HL-60 (cell line): ENCODE results near the gene JARID2.

Experiments used
- DNase-seq, 2 experiments: peaks; one replicate each; pipeline ENCODE4 v3.0.0-alpha.2; 2010 to 2020; ENCODE audit warnings: low read depth in 1 of 2, low spot score in 1 of 2
- H3K27ac ChIP-seq: fragments of 250-450 bp; sonication (Bioruptor Pico); replicated peaks from 2 replicates; pipeline ENCODE4 v1.5.1; 2020; ENCODE audit warnings: mild to moderate bottlenecking, moderate library complexity
- H3K27me3 ChIP-seq: fragments of 250-450 bp; sonication (Bioruptor Pico); 2 replicates; pipeline ENCODE4 v1.5.1; 2021; ENCODE audit warnings: mild to moderate bottlenecking, moderate library complexity; ENCODE audit not compliant: insufficient read depth, poor library complexity, severe bottlenecking
- H3K4me3 ChIP-seq: replicated peaks from 2 replicates; pipeline ENCODE4 v1.5.1; 2011; ENCODE audit warnings: mild to moderate bottlenecking, control low read depth, low read length; ENCODE audit not compliant: insufficient read depth
- GABPA ChIP-seq: IDR thresholded peaks from 2 replicates; pipeline ENCODE4 v1.6.1; 2012; ENCODE audit warnings: low read depth
- POLR2AphosphoS5 ChIP-seq: IDR thresholded peaks from 2 replicates; pipeline ENCODE4 v1.6.1; 2012; ENCODE audit warnings: low read depth
- REST ChIP-seq: IDR thresholded peaks from 2 replicates; pipeline ENCODE4 v1.6.1; 2012; ENCODE audit warnings: low read depth; ENCODE audit not compliant: insufficient replicate concordance
- SPI1 ChIP-seq: IDR thresholded peaks from 2 replicates; pipeline ENCODE4 v1.6.1; 2012; ENCODE audit warnings: low read depth, mild to moderate bottlenecking, borderline replicate concordance
- TF ChIP-seq, protein P1 (sequence below): IDR thresholded peaks from one replicate; pipeline ENCODE4 v1.5.1; 2011; ENCODE audit warnings: low read length, control low read depth, inconsistent platforms; ENCODE audit not compliant: insufficient read depth

JARID2 gene

GRCh38 chr6:15280961-15281360 lies 35.1 kb downstream of the JARID2 start:
- Histone ChIP-seq H3K27me3 (no peaks in the 10 kb centered on the region), H3K4me3 (no peak overlapping the region), H3K27ac (no peak overlapping the region)
- no peak for TF ChIP-seq REST
- TF ChIP-seq POLR2AphosphoS5: no peak
- TF ChIP-seq GABPA: no peak
- no peak for TF ChIP-seq SPI1
- TF ChIP-seq, protein P1, sequence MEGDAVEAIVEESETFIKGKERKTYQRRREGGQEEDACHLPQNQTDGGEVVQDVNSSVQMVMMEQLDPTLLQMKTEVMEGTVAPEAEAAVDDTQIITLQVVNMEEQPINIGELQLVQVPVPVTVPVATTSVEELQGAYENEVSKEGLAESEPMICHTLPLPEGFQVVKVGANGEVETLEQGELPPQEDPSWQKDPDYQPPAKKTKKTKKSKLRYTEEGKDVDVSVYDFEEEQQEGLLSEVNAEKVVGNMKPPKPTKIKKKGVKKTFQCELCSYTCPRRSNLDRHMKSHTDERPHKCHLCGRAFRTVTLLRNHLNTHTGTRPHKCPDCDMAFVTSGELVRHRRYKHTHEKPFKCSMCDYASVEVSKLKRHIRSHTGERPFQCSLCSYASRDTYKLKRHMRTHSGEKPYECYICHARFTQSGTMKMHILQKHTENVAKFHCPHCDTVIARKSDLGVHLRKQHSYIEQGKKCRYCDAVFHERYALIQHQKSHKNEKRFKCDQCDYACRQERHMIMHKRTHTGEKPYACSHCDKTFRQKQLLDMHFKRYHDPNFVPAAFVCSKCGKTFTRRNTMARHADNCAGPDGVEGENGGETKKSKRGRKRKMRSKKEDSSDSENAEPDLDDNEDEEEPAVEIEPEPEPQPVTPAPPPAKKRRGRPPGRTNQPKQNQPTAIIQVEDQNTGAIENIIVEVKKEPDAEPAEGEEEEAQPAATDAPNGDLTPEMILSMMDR: no peak
- DNase-seq: no peak

- no peak for DNase-seq
- no peaks in the 10 kb centered on the region for H3K27me3 ChIP-seq
- no peak overlapping the region for H3K4me3 ChIP-seq
- TF ChIP-seq POLR2AphosphoS5 (no peak), SPI1 (no peak)
- TF ChIP-seq, protein P1: no peak
- H3K27ac ChIP-seq: no peak overlapping the region; the same call in 1 of the 2 replicates
These were observed 36.5 kb downstream of the JARID2 start for GRCh38 chr6:15282334-15282733.

- TF ChIP-seq, protein P1: no peak
- TF ChIP-seq SPI1 (no peak), GABPA (no peak), POLR2AphosphoS5 (no peak), REST (no peak)
- H3K4me3 ChIP-seq: no peak overlapping the region
- H3K27me3 ChIP-seq: no peaks in the 10 kb centered on the region
- H3K27ac ChIP-seq: no peak overlapping the region
- no peak for DNase-seq
These were observed 38.1 kb downstream of the JARID2 start for GRCh38 chr6:15283986-15284361.

GRCh38 chr6:15284743-15285142 lies 38.9 kb downstream of the JARID2 start:
- H3K27ac ChIP-seq: no peak overlapping the region
- no peaks in the 10 kb centered on the region for H3K27me3 ChIP-seq
- no peak for DNase-seq
- no peak overlapping the region for H3K4me3 ChIP-seq
- TF ChIP-seq REST (no peak), POLR2AphosphoS5 (no peak), SPI1 (no peak), GABPA (no peak)
- TF ChIP-seq, protein P1: no peak
